ENCODE results near the gene WNT3.
"Not testable (repeated sequence)": the region's sequence is repeated elsewhere in the genome, so short reads cannot be mapped to it uniquely, and the experiment has no call there.

WNT3 gene, protein sequence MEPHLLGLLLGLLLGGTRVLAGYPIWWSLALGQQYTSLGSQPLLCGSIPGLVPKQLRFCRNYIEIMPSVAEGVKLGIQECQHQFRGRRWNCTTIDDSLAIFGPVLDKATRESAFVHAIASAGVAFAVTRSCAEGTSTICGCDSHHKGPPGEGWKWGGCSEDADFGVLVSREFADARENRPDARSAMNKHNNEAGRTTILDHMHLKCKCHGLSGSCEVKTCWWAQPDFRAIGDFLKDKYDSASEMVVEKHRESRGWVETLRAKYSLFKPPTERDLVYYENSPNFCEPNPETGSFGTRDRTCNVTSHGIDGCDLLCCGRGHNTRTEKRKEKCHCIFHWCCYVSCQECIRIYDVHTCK

DNA sequence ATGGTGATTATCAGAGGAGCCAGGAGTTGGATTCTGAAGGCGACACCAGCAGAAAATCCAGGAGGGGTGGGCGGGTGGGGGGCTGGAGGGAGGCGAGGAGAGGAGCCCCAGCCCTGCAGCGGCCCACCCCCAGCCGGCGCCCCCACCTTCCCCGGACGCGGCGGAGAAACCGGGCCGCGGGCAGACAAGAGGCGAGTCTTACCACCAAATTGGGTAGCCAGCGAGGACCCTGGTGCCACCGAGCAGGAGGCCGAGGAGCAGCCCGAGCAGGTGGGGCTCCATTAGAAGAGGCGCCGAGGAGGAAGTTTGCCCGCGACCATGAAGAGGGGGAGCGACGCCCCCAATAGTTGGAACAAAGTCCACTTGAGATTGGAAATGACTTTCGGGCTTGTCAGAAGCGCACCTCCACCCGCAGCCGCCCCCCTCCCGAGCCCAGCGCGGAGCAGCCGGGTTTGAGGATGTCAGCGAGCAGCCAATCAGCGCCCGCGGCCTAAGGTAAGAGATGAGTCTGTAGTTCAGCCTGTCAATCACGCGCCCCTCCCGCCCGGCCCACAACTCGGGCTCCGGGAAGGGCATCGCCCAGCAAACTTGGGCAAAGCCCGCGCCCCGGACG, at the start of gene WNT3:
Gene WNT3 (minus strand): TSS at position 377 of the 613 bp plus-strand sequence. CDS start 95 bp downstream, at position 282.
- DNase-seq (ENCODE audit: low spot score) = no peak

DNA sequence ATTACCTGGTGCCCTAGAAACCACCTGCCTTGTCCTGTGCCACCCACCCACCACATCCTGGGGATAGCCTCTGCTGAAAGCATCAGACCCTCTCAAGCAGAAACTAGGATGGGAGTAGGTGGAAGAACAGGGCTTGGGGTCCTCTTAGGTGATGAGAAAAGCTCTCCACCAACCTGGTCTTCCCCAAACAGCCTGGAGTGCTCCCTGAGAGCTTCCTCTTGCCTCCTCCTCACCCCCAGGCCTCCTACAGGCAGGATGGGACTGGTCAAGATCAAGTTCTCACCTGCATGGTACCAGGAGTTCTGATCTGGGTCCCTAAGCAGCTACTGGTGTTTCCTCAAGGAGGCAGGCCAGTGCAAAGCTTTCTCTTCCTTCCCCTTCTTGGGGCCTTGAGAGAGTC, 48.3 kb upstream of the WNT3 start:
- no peak for DNase-seq (ENCODE audit: low spot score)

DNA sequence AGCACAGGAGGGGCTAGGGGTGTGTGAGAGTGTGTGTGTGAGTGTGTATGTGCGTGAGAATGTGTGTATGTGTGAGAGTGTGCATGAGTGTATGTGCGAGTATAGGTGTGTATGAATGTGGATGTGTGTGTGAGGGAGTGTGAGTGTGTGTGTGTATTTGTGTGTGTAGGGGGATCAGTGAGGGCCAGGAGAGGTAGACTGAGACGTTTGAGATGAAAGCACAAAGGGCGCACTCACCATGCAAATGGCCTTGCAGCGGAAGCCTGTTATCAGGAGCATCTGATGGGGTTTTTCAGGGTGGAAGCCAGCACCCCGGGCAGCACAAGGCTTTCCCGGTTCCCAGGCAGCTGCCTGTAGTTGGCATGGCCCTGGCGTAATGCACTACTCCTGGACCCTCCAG, 47.8 kb upstream of the WNT3 start:
- no peak for DNase-seq (ENCODE audit: low spot score)

DNA sequence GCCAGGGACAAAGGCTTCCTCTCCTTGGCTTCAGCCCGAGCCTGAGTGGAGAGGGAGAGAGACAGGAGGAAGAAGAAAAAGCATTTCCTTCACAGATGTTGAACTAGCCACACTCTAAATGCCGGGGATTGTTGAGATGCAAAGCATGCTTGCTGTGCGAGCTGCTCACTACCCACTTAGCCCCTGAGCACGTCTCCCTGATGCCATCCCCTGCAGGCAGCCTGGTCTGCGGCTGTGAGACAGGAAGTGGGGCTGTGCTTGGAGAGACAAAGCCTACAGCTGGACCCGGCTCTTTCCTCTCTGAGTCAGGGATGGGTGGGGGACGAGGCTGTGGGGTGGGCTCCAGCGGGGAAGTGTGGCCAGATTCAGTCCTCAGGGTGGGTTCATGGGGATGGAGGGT, 46.6 kb upstream of the WNT3 start:
- no peak for DNase-seq (ENCODE audit: low spot score)

DNA sequence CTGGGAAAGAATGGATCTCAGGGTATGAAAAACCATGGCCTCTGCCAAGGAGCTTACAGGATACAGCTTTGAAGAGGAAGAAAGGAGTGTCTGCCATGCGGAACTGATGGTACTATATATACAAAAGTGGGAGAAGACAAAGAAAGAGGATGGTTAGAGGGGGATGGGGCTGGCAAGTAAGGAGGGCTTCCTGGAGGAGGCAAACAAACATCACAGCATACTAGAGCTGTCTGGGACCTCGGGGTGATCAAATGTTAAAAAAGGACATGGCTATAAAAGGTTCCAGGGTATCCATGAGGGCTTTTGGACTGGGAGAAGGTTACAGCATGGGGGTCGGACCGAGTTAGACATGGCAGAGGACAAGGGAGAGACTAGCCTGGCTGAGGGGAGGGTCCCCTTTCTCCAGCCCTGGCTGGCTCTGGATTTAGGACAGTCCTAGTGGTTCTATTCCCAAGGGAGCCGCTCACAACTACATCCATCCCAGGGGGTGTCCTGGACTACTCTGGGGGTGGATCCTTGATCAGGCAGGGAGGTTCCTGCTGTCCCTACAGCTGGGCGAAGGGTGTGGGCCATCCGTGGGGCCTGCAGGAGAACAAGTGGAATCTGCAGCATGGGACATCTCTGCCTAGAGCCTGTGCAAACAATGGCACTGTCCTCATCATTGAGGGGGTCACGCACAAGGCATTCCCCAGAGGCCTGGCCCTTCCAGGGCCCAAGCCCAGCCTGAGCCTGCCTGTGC, 45.1 kb upstream of the WNT3 start:
- DNase-seq (ENCODE audit: low spot score) = no peak

DNA sequence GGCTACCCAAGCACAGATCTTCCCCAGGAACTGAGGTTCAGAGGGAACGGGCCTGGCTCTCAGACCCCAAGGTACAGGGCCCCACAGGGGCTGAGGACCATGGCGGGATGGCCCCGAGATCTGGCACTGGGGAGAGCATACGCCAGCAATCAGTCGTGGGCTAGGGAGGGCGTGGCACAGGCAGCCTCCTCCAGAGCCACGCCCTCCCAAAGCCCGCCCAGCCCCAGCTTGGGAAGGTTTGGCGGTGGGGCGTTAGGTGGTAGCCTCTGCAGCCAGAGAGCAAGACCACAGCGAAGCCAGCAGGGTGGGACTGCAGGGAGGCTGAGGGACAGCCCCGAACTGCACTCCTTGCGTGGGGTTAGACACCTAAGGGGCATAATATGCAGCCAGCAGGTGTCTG, 44.5 kb upstream of the WNT3 start:
- no peak for DNase-seq (ENCODE audit: low spot score)

DNA sequence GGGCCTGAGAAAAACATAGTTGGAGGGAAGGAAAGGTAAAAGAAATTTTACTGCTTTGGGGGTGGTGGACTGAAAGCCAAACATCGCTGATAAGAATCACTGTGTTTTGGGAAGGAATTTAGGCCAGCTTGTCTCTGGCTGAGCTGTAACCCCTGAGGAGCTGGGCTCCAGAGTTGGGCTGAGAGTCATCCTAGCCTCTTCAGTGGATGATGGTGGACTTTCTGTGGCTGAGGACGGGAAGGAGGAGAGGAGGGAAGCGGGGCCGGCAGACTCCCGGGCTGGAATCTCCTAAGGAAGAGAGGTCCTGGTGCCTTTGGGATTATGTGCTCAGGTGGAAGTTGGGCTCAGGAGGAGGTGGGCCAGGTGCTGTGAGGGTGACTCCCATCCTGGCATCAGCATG, 41.5 kb upstream of the WNT3 start:
- DNase-seq (ENCODE audit: low spot score) = no peak

DNA sequence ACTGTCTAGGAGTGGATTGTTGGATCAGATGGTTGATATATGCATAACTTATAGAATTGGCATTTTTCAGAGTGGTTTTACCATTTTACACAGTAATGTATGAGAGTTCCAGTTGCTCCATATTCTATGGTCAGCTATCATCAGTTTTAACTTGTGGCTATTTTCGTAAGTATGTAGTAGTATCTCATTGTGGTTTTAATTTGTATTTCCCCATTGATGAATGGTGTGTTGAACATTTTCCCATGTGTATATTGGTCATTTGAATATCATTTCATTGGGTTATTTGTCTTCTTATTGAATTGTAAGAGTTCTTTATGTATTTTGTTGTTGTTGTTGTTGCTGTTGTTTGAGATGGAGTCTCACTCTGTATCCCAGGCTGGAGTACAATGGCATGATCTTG, 39.1 kb upstream of the WNT3 start:
- DNase-seq (ENCODE audit: low spot score) = no peak

DNA sequence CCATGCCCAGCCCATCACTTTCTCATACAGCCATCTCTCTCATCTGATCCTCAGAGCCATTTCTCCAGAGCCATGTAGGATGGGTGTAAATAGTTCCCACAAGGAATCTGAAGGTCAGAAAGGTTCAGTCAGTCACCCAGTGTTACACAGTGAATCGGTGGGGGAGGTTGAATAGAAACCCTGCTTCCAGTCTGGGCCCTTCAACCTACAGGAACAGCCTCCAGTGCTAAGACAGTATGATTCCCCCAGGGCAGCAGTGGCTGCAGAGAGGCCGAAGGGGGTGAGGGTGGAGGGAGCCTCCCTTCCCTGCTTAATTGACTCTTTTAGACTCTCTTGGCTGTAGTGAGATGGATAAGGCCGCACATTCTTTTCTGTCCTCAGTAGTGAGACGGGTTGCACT, 36.5 kb upstream of the WNT3 start:
- no peak for DNase-seq (ENCODE audit: low spot score)

DNA sequence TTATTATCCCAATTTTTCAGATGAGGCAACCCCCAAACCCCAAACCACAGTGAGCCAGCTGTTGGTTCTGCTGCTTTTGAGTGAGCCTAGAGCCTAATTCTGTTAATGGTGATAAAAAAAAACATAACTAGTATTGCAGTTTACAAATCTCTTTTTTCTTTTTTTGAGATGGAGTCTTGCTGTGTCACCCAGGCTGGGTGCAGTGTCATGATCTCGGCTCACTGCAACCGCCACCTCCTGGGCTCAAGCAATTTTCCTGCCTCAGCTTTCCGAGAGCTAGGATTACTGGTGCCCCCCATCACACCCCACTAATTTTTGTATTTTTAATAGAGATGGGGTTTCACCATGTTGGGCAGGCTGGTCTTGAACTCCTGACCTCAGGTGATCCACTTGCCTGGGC, 36.0 kb upstream of the WNT3 start:
- no peak for DNase-seq (ENCODE audit: low spot score)

DNA sequence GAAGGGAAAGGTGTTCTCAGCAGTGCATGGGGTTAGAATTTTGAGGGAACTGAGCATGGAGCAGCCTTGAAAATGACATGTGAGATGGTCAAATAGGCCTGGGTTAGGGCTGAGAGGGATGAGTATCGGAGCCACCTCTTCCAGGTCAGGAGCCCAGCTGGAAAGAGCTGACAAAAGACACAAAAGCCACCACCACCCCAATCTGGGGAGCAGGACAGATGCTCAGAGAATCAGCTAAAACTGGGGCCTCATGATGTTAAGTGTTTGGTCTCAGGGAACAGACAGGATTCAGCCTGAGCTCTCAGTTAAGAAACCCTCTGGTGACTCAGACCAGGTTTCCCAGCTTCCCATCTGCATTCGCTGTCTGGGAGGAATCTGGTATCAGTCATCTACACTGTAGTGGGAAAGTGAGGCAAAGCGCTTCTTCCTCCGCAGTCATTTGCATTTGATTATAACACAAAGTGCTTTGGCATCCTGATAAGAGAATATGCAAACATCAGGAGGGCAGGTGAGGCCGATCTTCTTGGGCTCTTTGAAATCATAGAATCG, 35.5 kb upstream of the WNT3 start:
- no peak for DNase-seq (ENCODE audit: low spot score)

DNA sequence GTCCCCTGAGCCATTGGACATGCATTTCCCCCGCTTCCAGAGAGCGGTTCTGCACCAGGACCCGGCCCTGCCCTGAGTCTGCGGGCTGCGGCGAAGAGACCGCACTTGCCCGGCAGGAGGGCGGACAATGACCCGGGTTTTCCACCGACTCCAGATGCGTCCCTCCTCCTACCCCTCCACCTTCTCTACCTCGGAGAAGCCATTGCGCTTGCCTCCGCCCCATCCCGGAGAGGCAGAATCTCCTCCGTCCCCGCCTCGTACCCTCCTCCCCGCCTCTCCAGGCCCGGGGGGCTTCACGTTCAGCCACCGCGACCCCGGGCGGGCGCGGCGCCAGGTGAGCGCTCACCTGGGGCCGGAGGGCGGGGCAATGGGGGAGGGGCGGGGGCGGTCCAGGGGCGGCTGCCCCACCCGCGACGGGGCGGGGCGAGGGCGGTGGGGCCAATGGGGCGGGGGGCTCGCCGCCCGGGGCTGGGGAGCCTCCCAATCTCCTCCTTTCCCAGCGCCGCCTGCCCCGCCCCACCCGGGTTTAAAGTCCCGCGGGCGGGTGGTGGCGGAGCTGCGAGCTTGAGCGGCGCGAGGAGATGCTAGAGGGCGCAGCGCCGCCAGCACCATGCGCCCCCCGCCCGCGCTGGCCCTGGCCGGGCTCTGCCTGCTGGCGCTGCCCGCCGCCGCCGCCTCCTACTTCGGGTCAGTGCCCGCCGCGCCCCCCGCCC, 32.7 kb upstream of the WNT3 start, which contains the start of gene WNT9B:
Gene WNT9B (plus strand): TSS at position 555 of the 713 bp plus-strand sequence. CDS start 56 bp downstream, at position 611.
- DNase-seq (ENCODE audit: low spot score) = peak; percentile 14

DNA sequence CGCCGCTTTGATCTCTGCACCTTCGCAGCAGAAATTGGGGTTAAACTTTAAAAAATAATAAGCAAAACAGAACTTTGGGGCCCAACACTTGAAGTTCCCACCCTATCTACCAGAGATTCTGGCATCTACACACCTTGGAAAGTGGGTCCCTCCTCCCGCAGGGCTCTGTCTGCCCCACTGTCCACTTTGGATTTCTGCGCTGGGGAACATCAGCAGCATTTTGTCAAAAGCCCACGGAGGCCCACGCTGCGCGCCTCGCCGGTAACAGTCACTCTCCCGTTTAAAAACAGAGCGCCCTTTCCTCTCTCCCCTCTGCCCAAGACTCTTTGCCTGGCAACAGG, 32.2 kb upstream of the WNT3 start:
- no peak for DNase-seq (ENCODE audit: low spot score)

DNA sequence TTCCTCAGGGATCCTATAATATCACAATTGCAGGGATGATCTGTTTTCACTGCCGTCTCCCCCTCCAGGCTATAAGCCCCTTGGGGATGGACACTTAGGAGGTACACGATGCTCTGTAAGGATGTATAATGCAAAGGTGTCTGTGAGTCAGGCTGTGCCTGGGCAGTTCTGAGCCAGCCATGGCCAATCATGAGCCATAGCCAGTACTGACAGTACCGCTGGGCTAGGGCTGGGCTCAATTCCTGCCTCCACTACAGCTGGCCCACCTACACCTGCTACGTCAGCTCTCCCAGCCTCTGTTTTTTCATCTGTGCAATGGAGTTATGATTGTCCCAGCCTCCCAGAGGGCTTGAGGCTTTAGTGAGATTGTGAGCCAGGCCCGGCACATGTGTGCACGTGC, 30.0 kb upstream of the WNT3 start:
- no peak for DNase-seq (ENCODE audit: low spot score)

DNA sequence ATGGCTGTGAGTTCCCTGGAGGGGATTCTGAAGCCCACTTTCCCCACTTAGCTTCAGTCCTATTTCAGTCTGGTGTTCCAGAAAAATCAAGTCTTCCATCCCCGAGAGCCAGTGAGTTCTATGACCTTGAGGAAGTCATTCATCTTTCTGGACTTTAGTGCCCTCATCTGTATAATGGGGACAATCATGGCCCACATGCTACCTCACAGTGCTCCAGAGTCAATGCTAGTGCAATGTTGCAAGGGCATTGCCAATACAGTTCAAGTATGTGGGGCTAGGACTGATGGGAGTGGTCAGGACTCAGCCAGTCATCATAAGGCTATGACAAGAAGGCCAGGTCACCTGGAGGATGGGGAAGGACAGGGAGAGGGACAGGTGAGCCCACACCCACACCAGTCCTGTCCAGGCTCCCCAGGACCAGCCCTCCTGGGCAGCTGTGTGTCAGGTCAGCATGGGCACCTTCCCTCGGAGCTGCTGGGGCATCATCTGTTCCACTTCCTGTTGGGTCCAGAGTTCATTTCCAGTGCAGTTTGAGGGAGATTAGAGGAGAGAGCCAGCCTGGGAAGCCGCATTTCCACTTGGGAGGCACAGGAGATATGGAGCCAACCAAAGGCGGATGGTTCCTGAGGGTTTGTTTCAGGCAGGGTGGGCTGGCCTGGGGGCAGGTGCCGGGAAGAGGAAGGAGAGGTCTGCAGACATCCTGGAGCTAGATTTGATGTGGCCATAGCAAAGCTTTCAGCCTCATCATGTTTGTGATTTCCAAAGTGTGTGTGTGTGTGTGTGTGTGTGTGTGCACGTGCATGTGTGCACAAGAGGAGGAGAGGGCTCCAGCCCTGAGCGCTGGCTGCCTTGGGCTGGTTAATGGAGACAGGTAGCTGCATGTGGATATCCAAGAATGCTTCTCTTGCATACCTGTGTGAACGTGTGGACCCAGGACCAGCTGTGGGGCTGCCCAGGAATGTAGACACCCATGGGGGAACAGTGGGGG, 29.0 kb upstream of the WNT3 start:
- DNase-seq (ENCODE audit: low spot score) = no peak

DNA sequence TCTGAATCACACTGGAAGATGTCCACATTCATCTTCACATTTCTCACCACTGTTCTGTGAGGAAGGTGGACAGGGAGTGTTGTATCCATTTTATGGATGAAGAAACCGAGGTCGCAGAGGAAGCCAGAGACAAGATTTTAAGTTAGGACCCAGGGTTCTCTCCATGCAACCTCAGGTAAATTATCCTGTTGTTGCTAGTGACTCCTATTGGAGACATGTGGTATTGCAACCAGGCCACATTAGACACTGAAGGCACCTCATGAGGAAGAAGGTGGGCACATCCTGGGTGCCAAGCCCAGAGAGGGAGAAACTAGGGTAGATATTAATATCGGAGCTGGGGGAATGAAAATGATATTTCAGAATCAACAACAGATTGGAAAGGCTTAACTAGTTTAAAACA, 24.3 kb upstream of the WNT3 start:
- no peak for DNase-seq (ENCODE audit: low spot score)

DNA sequence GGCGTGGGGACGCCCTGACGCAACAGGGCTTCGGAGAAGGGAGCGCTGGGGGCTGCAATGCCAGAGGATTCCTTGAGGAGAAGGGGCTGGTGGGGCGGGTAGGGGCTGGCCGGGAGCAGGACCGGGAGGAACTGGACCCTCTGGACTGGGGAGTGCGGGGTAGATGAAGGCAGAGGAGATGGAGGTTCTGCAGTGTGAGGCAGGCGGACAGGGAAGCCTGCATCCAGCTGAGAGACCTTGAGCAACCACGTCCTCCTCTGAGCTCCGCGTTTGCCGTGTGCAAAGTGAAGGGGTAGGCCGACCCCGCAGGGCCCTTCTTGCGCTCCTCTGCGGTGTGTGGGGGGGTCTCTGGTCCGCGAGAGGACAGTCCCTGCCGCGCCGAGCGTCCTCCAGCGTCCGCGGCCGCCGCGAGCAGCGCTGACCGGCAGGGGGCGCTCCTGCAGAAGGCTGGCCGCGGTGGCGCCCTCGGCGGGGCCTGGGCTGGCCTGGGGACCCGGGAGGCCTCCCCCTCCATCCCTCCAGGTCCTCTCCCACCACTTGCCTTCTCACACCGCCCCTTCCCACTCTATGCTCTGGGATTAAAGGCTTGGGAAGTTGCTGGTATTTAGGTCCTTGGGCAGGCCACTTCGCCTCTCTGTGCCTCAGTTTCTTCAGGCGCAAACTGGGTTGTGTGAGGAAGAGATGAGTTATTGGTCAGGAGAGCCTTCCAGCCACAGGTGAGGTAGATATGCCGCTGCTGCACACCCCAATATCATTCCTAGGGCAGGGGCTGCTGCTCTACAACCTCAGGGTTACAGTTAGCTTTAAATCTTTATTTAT, 23.3 kb upstream of the WNT3 start:
- DNase-seq (ENCODE audit: low spot score) = no peak

DNA sequence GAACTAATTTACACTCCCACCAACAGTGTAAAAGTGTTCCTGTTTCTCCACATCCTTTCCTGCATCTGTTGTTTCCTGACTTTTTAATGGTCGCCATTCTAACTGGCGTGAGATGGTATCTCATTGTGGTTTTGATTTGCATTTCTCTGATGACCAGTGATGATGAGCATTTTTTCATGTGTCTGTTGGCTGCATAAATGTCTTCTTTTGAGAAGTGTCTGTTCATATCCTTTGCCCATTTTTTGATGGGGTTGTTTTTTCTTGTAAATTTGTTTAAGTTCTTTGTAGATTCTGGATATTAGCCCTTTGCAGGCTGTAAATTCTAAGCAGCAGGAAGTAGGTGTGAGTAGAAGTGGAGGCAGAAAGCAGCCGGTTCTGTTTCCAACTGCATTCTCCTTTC, 22.1 kb upstream of the WNT3 start:
- not testable (repeated sequence) for DNase-seq (ENCODE audit: low spot score)

DNA sequence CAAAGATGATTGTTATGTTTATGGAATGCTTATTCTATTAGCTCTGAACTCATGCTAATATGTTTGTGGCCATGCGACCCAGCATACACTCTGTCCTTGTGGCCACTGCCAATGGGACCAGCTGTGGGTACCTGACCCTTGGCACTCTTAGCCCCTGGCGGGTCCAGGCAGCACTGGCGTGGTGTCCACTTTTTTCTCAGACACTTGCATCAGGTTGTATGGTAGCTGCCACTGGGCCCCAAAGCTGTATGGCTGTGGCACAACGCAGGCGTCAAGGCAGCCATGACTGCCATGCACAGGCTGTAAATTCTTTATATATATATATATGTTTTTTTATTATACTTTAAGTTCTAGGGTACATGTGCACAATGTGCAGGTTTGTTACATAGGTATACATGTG, 20.7 kb upstream of the WNT3 start:
- no peak for DNase-seq (ENCODE audit: low spot score)

DNA sequence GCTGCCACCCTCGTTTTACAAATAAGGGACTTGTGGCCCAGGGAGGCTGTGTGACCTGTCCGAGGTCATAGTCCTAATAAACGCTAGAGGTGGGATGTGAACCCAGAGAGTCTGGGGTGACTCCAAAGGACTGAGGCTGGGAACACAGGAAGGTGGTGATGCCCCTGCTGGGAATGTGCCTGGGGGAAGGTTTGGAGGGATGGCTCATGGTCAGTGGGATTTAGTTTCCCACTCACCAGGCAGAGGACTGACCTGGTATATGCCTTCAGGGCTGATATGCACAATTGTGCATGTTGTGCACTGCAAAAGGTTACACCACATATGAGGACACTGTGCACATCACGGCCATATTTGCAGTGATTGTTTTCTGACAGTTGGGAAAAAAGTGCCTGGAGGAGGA, 19.0 kb upstream of the WNT3 start:
- no peak for DNase-seq (ENCODE audit: low spot score)
